SK-N-SH (cell line): ENCODE results near the gene PMIS2.

Experiments
- CHD2 ChIP-seq: fragments of 150-350 bp; IDR thresholded peaks from 2 replicates; pipeline ENCODE4 v1.6.1; 2018; ENCODE audit warnings: low read length; ENCODE audit not compliant: partially characterized antibody
- EP300 ChIP-seq, 2 experiments: IDR thresholded peaks; 2 replicates each; pipeline versions ENCODE4 v1.4.0 to v1.6.1; 2012; ENCODE audit warnings: borderline replicate concordance in 1 of 2, low read depth in 1 of 2, low read length in 1 of 2
- EZH2phosphoT487 ChIP-seq: fragments of 200-600 bp; sonication (generic); IDR thresholded peaks from 2 replicates; pipeline ENCODE4 v1.6.1; 2017; ENCODE audit warnings: low read depth, mixed run types, mild to moderate bottlenecking, antibody characterized with exemption, moderate library complexity, borderline replicate concordance
- MAX ChIP-seq: IDR thresholded peaks from 2 replicates; pipeline ENCODE4 v1.4.0; 2012; ENCODE audit warnings: low read depth
- MXI1 ChIP-seq: IDR thresholded peaks from 2 replicates; pipeline ENCODE4 v1.6.1; 2012; ENCODE audit warnings: mild to moderate bottlenecking, low read depth, low read length, improper control_type of control experiment
- NFIC ChIP-seq: IDR thresholded peaks from 2 replicates; pipeline ENCODE4 v1.4.0; 2012; ENCODE audit warnings: borderline replicate concordance
- NRF1 ChIP-seq: IDR thresholded peaks from 2 replicates; pipeline ENCODE4 v1.6.1; 2012; ENCODE audit warnings: low read depth, mild to moderate bottlenecking, low read length
- POLR2AphosphoS5 ChIP-seq: IDR thresholded peaks from 2 replicates; pipeline ENCODE4 v1.6.1; 2012; ENCODE audit warnings: low read depth, low read length
- RXRA ChIP-seq: IDR thresholded peaks from 2 replicates; pipeline ENCODE4 v1.4.0; 2012; ENCODE audit warnings: low read depth, mild to moderate bottlenecking, borderline replicate concordance
- TAF1 ChIP-seq: IDR thresholded peaks from 2 replicates; pipeline ENCODE4 v1.6.1; 2012; ENCODE audit warnings: low read depth, mild to moderate bottlenecking, low read length, moderate library complexity, borderline replicate concordance
- YY1 ChIP-seq: IDR thresholded peaks from 2 replicates; pipeline ENCODE4 v1.4.0; 2012; ENCODE audit warnings: low read depth, mild to moderate bottlenecking
- TF ChIP-seq, protein P1 (sequence below): fragments of 200-600 bp; sonication (generic); IDR thresholded peaks from 2 replicates; pipeline ENCODE4 v1.6.1; 2017; ENCODE audit warnings: antibody characterized with exemption, mild to moderate bottlenecking, moderate library complexity
- TF ChIP-seq, protein P2 (sequence below): IDR thresholded peaks from 2 replicates; pipeline ENCODE4 v1.6.1; 2012; ENCODE audit warnings: mild to moderate bottlenecking, low read depth, low read length, moderate library complexity

GRCh38 chr19:35546532-35546931 is 39.4 kb upstream of the PMIS2 start:
- TF ChIP-seq, protein P1, sequence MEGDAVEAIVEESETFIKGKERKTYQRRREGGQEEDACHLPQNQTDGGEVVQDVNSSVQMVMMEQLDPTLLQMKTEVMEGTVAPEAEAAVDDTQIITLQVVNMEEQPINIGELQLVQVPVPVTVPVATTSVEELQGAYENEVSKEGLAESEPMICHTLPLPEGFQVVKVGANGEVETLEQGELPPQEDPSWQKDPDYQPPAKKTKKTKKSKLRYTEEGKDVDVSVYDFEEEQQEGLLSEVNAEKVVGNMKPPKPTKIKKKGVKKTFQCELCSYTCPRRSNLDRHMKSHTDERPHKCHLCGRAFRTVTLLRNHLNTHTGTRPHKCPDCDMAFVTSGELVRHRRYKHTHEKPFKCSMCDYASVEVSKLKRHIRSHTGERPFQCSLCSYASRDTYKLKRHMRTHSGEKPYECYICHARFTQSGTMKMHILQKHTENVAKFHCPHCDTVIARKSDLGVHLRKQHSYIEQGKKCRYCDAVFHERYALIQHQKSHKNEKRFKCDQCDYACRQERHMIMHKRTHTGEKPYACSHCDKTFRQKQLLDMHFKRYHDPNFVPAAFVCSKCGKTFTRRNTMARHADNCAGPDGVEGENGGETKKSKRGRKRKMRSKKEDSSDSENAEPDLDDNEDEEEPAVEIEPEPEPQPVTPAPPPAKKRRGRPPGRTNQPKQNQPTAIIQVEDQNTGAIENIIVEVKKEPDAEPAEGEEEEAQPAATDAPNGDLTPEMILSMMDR = no peak
- no peak for TF ChIP-seq EP300 (IDR thresholded peaks at IDR 0.05; ENCODE audit: borderline replicate concordance in 1 of 2, low read depth in 1 of 2, low read length in 1 of 2)
- TF ChIP-seq POLR2AphosphoS5 = no peak
- TF ChIP-seq EZH2phosphoT487 = no peak
- no peak for TF ChIP-seq CHD2
- no peak for TF ChIP-seq MAX
- TF ChIP-seq MXI1 = no peak
- TF ChIP-seq, protein P2, sequence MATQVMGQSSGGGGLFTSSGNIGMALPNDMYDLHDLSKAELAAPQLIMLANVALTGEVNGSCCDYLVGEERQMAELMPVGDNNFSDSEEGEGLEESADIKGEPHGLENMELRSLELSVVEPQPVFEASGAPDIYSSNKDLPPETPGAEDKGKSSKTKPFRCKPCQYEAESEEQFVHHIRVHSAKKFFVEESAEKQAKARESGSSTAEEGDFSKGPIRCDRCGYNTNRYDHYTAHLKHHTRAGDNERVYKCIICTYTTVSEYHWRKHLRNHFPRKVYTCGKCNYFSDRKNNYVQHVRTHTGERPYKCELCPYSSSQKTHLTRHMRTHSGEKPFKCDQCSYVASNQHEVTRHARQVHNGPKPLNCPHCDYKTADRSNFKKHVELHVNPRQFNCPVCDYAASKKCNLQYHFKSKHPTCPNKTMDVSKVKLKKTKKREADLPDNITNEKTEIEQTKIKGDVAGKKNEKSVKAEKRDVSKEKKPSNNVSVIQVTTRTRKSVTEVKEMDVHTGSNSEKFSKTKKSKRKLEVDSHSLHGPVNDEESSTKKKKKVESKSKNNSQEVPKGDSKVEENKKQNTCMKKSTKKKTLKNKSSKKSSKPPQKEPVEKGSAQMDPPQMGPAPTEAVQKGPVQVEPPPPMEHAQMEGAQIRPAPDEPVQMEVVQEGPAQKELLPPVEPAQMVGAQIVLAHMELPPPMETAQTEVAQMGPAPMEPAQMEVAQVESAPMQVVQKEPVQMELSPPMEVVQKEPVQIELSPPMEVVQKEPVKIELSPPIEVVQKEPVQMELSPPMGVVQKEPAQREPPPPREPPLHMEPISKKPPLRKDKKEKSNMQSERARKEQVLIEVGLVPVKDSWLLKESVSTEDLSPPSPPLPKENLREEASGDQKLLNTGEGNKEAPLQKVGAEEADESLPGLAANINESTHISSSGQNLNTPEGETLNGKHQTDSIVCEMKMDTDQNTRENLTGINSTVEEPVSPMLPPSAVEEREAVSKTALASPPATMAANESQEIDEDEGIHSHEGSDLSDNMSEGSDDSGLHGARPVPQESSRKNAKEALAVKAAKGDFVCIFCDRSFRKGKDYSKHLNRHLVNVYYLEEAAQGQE = no peak
- TF ChIP-seq NRF1 = no peak
- no peak for TF ChIP-seq TAF1
- TF ChIP-seq NFIC = no peak
- TF ChIP-seq YY1 = no peak
- TF ChIP-seq RXRA = no peak
